Mesenchymal stem cell (in vitro differentiated cells and primary cell): Measurements from ENCODE around the gene PSTPIP2.
A peak's percentile ranks its signal among the peaks of the same experiment; 100 is the strongest.

ENCODE experiments used
- DNase-seq: peaks from one replicate; pipeline ENCODE4 v3.0.0-alpha.2; 2013
- H2AFZ ChIP-seq: one replicate; pipeline ENCODE4 v1.6.1; 2013; ENCODE audit warnings: low read depth, mild to moderate bottlenecking, control low read depth, inconsistent platforms, low read length, moderate library complexity
- H2AK5ac ChIP-seq: 2 replicates; pipeline ENCODE4 v1.6.1; 2013; ENCODE audit warnings: low read length, moderate library complexity, mild to moderate bottlenecking, inconsistent platforms; ENCODE audit not compliant: severe bottlenecking
- H2BK120ac ChIP-seq: one replicate; pipeline ENCODE4 v1.6.1; 2013; ENCODE audit warnings: low read depth, mild to moderate bottlenecking, inconsistent platforms, low read length, moderate library complexity
- H2BK12ac ChIP-seq, 2 experiments: one replicate each; pipeline ENCODE4 v1.6.1; 2013; ENCODE audit warnings: inconsistent platforms in 2 of 2, low read length in 2 of 2, mild to moderate bottlenecking in 2 of 2, moderate library complexity in 2 of 2, control low read depth in 1 of 2
- H2BK15ac ChIP-seq: one replicate; pipeline ENCODE4 v1.6.1; 2013; ENCODE audit warnings: mild to moderate bottlenecking, low read depth, inconsistent platforms; ENCODE audit not compliant: poor library complexity, severe bottlenecking
- H2BK5ac ChIP-seq: 2 replicates; pipeline ENCODE4 v1.6.1; 2013; ENCODE audit warnings: low read depth, mild to moderate bottlenecking, low read length, control low read depth, inconsistent platforms; ENCODE audit not compliant: poor library complexity, severe bottlenecking
- H3K14ac ChIP-seq, 2 experiments: one replicate each; pipeline ENCODE4 v1.6.1; 2013; ENCODE audit warnings: inconsistent platforms in 2 of 2, low read length in 2 of 2, control low read depth in 1 of 2, mild to moderate bottlenecking in 1 of 2, moderate library complexity in 1 of 2
- H3K18ac ChIP-seq, 2 experiments: one replicate each; pipeline ENCODE4 v1.6.1; 2013; ENCODE audit warnings: inconsistent platforms in 2 of 2, low read length in 2 of 2, control low read depth in 1 of 2, low read depth in 1 of 2, mild to moderate bottlenecking in 1 of 2
- H3K23ac ChIP-seq, 2 experiments: one replicate each; pipeline ENCODE4 v1.6.1; 2013; ENCODE audit warnings: inconsistent platforms in 2 of 2, low read length in 2 of 2, mild to moderate bottlenecking in 2 of 2, moderate library complexity in 2 of 2, control low read depth in 1 of 2
- H3K27ac ChIP-seq: 2 replicates; pipeline ENCODE4 v1.5.1; 2013; ENCODE audit warnings: mild to moderate bottlenecking, moderate library complexity, low read length, control low read depth, inconsistent platforms; ENCODE audit not compliant: poor library complexity, severe bottlenecking
- H3K27me3 ChIP-seq, 2 experiments: 2 replicates each; pipeline versions ENCODE4 v1.6.1 to v1.7.0; 2013; ENCODE audit warnings: low read length in 2 of 2, mild to moderate bottlenecking in 2 of 2, moderate library complexity in 2 of 2, control low read depth in 1 of 2, inconsistent platforms in 1 of 2; ENCODE audit not compliant: control insufficient read depth in 1 of 2, insufficient read depth in 1 of 2
- H3K36me3 ChIP-seq, 2 experiments: 2 replicates each; pipeline versions ENCODE4 v1.6.1 to v1.7.0; 2013; ENCODE audit warnings: low read length in 2 of 2, control low read depth in 1 of 2, inconsistent platforms in 1 of 2, low read depth in 1 of 2, mild to moderate bottlenecking in 1 of 2; ENCODE audit not compliant: insufficient read depth in 2 of 2, control insufficient read depth in 1 of 2
- H3K4ac ChIP-seq, 2 experiments: one replicate each; pipeline ENCODE4 v1.6.1; 2013; ENCODE audit warnings: inconsistent platforms in 2 of 2, low read length in 2 of 2, mild to moderate bottlenecking in 2 of 2, moderate library complexity in 2 of 2, control low read depth in 1 of 2, low read depth in 1 of 2
- H3K4me1 ChIP-seq: 2 replicates; pipeline ENCODE4 v1.6.1; 2013; ENCODE audit warnings: low read depth, low read length, control low read depth; ENCODE audit not compliant: control insufficient read depth, insufficient read depth
- H3K4me2 ChIP-seq: 2 replicates; pipeline ENCODE4 v1.6.1; 2013; ENCODE audit warnings: low read length, mild to moderate bottlenecking, inconsistent platforms; ENCODE audit not compliant: poor library complexity, severe bottlenecking
- H3K4me3 ChIP-seq, 2 experiments: 2 replicates each; pipeline versions ENCODE4 v1.5.1 to v1.7.0; 2013; ENCODE audit warnings: low read length in 2 of 2, mild to moderate bottlenecking in 2 of 2, control low read depth in 1 of 2, low read depth in 1 of 2; ENCODE audit not compliant: insufficient read depth in 1 of 2
- H3K79me1 ChIP-seq: replicated peaks from 2 replicates; pipeline ENCODE4 v1.6.1; 2013; ENCODE audit warnings: mild to moderate bottlenecking, control low read depth, low read length, inconsistent platforms; ENCODE audit not compliant: poor library complexity, severe bottlenecking
- H3K9ac ChIP-seq: 2 replicates; pipeline ENCODE4 v1.7.0; 2013; ENCODE audit warnings: mild to moderate bottlenecking, low read length, moderate library complexity
- H3K9me3 ChIP-seq: 2 replicates; pipeline ENCODE4 v1.7.0; 2013; ENCODE audit warnings: mild to moderate bottlenecking, low read length; ENCODE audit not compliant: control insufficient read depth
- H4K8ac ChIP-seq: one replicate; pipeline ENCODE4 v1.6.1; 2013; ENCODE audit warnings: inconsistent platforms, mild to moderate bottlenecking, low read length, moderate library complexity
- H4K91ac ChIP-seq: one replicate; pipeline ENCODE4 v1.6.1; 2013; ENCODE audit warnings: mild to moderate bottlenecking, low read length, inconsistent platforms
- WGBS: methylation state at CpG from one replicate; pipeline ENCODE4 v1.1.7; 2013; ENCODE audit warnings: mixed read lengths; 5-methylcytosine and 5-hydroxymethylcytosine counted together

PSTPIP2 gene

GRCh38 chr18:45978084-45978483, 94.0 kb downstream of the PSTPIP2 start:
- H3K23ac ChIP-seq: no peak overlapping the region
- no peak overlapping the region for H3K4ac ChIP-seq
- 75% methylated on average over 1 of the region's 1 CpG for WGBS
- H3K4me3 ChIP-seq: no peak overlapping the region
- no peak overlapping the region for H2BK120ac ChIP-seq
- DNase-seq: no peak
- H2AFZ ChIP-seq: no peak overlapping the region
- H3K79me1 ChIP-seq: no peaks in the 10 kb centered on the region
- no peak overlapping the region for H4K8ac ChIP-seq
- H3K9me3 ChIP-seq: no peaks in the 10 kb centered on the region
- H2BK5ac ChIP-seq: no peak overlapping the region
- no peaks in the 10 kb centered on the region for H3K36me3 ChIP-seq
- H3K14ac ChIP-seq: no peak overlapping the region
- no peaks in the 10 kb centered on the region for H3K27me3 ChIP-seq
- no peak overlapping the region for H3K9ac ChIP-seq
- H3K4me1 ChIP-seq: no peaks in the 10 kb centered on the region
- H2BK12ac ChIP-seq: no peak overlapping the region
- no peak overlapping the region for H3K27ac ChIP-seq
- H4K91ac ChIP-seq: no peak overlapping the region
- H2BK15ac ChIP-seq: no peak overlapping the region
- H3K4me2 ChIP-seq: no peak overlapping the region
- H3K18ac ChIP-seq: no peak overlapping the region
- no peak overlapping the region for H2AK5ac ChIP-seq

DNA sequence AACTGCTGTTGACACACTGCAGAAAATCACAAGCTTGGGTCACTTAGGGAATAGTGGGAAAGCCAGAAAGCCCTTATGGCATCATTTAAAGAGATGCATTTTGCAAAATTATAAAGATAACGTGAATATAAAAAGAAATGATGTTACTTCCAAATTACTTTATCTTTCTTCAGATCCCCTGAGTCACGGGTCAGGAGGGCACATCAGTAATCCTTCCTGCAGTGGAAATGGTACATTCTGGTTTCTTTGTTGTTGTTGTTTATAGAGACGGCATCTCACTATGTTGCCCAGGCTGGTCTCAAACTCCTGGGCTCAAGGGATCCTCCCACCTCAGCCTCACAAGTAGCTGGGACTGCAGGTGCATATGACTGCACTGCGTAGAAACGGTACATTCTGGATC, 95.1 kb downstream of the PSTPIP2 start:
- no peak overlapping the region for H3K9ac ChIP-seq
- no peaks in the 10 kb centered on the region for H3K36me3 ChIP-seq
- H3K27me3 ChIP-seq: no peaks in the 10 kb centered on the region
- H2BK12ac ChIP-seq: no peak overlapping the region
- H2BK5ac ChIP-seq: no peak overlapping the region
- H2BK15ac ChIP-seq: no peak overlapping the region
- no peak overlapping the region for H2AFZ ChIP-seq
- no peak overlapping the region for H3K4me2 ChIP-seq
- no peak overlapping the region for H3K4me3 ChIP-seq
- no peak overlapping the region for H3K14ac ChIP-seq
- DNase-seq: no peak
- H2BK120ac ChIP-seq: no peak overlapping the region
- no peaks in the 10 kb centered on the region for H3K79me1 ChIP-seq
- no peak overlapping the region for H4K8ac ChIP-seq
- no peak overlapping the region for H3K18ac ChIP-seq
- no peaks in the 10 kb centered on the region for H3K4me1 ChIP-seq
- H4K91ac ChIP-seq: no peak overlapping the region
- 80% methylated on average over 4 of the region's 5 CpGs for WGBS
- H3K23ac ChIP-seq: no peak overlapping the region
- H3K27ac ChIP-seq: no peak overlapping the region
- H3K4ac ChIP-seq: no peak overlapping the region
- H2AK5ac ChIP-seq: no peak overlapping the region
- H3K9me3 ChIP-seq: no peaks in the 10 kb centered on the region

DNA sequence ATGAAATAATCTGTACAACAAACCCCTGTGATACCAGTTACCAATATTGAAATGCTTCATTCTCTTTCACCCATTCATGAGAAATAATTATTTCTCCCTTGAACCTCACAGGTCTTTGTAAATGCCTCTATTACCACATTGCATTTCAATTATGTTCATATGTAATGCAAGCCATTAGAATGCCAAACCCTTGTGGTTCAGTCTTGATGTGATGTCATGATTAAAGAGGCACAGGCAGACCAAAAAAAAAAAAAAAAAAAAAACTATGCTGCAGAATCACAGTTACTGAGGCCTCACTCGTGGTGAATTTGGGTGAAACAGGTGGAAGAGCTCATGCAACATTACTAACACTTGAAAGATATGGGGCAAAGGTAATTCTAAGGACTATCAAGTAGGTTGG, 95.5 kb downstream of the PSTPIP2 start:
- no peaks in the 10 kb centered on the region for H3K9me3 ChIP-seq
- H2AK5ac ChIP-seq: no peak overlapping the region
- no peak overlapping the region for H3K4me2 ChIP-seq
- WGBS: 52% methylated on average over 1 of the region's 1 CpG
- no peak overlapping the region for H3K9ac ChIP-seq
- H2BK12ac ChIP-seq: no peak overlapping the region
- no peak overlapping the region for H3K23ac ChIP-seq
- no peak overlapping the region for H3K14ac ChIP-seq
- no peak overlapping the region for H3K4ac ChIP-seq
- DNase-seq: no peak
- no peak overlapping the region for H2BK5ac ChIP-seq
- no peaks in the 10 kb centered on the region for H3K36me3 ChIP-seq
- H3K27me3 ChIP-seq: no peaks in the 10 kb centered on the region
- H2AFZ ChIP-seq: no peak overlapping the region
- no peaks in the 10 kb centered on the region for H3K4me1 ChIP-seq
- no peak overlapping the region for H3K27ac ChIP-seq
- no peaks in the 10 kb centered on the region for H3K79me1 ChIP-seq
- no peak overlapping the region for H2BK120ac ChIP-seq
- no peak overlapping the region for H2BK15ac ChIP-seq
- H4K8ac ChIP-seq: no peak overlapping the region
- no peak overlapping the region for H4K91ac ChIP-seq
- no peak overlapping the region for H3K18ac ChIP-seq
- H3K4me3 ChIP-seq: no peak overlapping the region

- no peak overlapping the region for H2AK5ac ChIP-seq
- no peaks in the 10 kb centered on the region for H3K9me3 ChIP-seq
- H3K4ac ChIP-seq: no peak overlapping the region
- 47% methylated on average over 5 of the region's 5 CpGs for WGBS
- no peak overlapping the region for H2BK12ac ChIP-seq
- peak overlapping the region; percentile 40 for H3K9ac ChIP-seq
- no peak overlapping the region for H3K18ac ChIP-seq
- no peak overlapping the region for H3K27ac ChIP-seq
- no peak overlapping the region for H2BK5ac ChIP-seq
- no peaks in the 10 kb centered on the region for H3K79me1 ChIP-seq
- no peak overlapping the region for H3K23ac ChIP-seq
- DNase-seq: peak; percentile 75
- H3K14ac ChIP-seq: no peak overlapping the region
- H3K4me3 ChIP-seq: no peak overlapping the region
- H3K4me2 ChIP-seq: no peak overlapping the region
- H3K36me3 ChIP-seq: no peaks in the 10 kb centered on the region
- H3K4me1 ChIP-seq: no peaks in the 10 kb centered on the region
- H4K8ac ChIP-seq: no peak overlapping the region
- H2BK120ac ChIP-seq: no peak overlapping the region
- H2AFZ ChIP-seq: no peak overlapping the region
- no peaks in the 10 kb centered on the region for H3K27me3 ChIP-seq
- no peak overlapping the region for H4K91ac ChIP-seq
- no peak overlapping the region for H2BK15ac ChIP-seq
Observed at GRCh38 chr18:45974088-45974536, 97.9 kb downstream of the PSTPIP2 start.
